Measurements from ENCODE around the gene TRAPPC4.

GRCh38 chr11:119048644-119049043 is 30.1 kb downstream of the TRAPPC4 start:
- TF ChIP-seq CTCF (IDR thresholded peaks at IDR 0.05; ENCODE audit: borderline replicate concordance, extremely low read depth, low read length, poor library complexity, severe bottlenecking) (no peak), EZH2 (IDR thresholded peaks at IDR 0.05; ENCODE audit: borderline replicate concordance, low read depth, low read length, severe bottlenecking) (no peak)

All from DND-41 (cell line).